Ishikawa (cell line): ENCODE data around the gene PEMT.

Source experiments
- CEBPB ChIP-seq: IDR thresholded peaks from 2 replicates; pipeline ENCODE4 v1.6.1; 2012
- CREB1 ChIP-seq: IDR thresholded peaks from 2 replicates; pipeline ENCODE4 v1.6.1; 2012; ENCODE audit warnings: low read depth
- EGR1 ChIP-seq: IDR thresholded peaks from 2 replicates; pipeline ENCODE4 v1.6.1; 2012
- FOXM1 ChIP-seq: IDR thresholded peaks from 2 replicates; pipeline ENCODE4 v1.6.1; 2012; ENCODE audit warnings: low read depth, borderline replicate concordance
- MAX ChIP-seq: IDR thresholded peaks from 2 replicates; pipeline ENCODE4 v1.6.1; 2012
- NFIC ChIP-seq: IDR thresholded peaks from 2 replicates; pipeline ENCODE4 v1.6.1; 2012
- RAD21 ChIP-seq: IDR thresholded peaks from 2 replicates; pipeline ENCODE4 v1.6.1; 2012; ENCODE audit warnings: low read depth
- REST ChIP-seq: IDR thresholded peaks from 2 replicates; pipeline ENCODE4 v1.6.1; 2012; ENCODE audit warnings: low read depth, mild to moderate bottlenecking
- TAF1 ChIP-seq: IDR thresholded peaks from 2 replicates; pipeline ENCODE4 v1.6.1; 2012; ENCODE audit warnings: low read depth, mild to moderate bottlenecking
- TCF12 ChIP-seq: IDR thresholded peaks from 2 replicates; pipeline ENCODE4 v1.6.1; 2012; ENCODE audit warnings: low read depth
- TEAD4 ChIP-seq: IDR thresholded peaks from 2 replicates; pipeline ENCODE4 v1.6.1; 2012
- USF1 ChIP-seq: IDR thresholded peaks from 2 replicates; pipeline ENCODE4 v1.6.1; 2012
- YY1 ChIP-seq: IDR thresholded peaks from 2 replicates; pipeline ENCODE4 v1.6.1; 2012; ENCODE audit warnings: low read depth
- ZBTB7A ChIP-seq: IDR thresholded peaks from 2 replicates; pipeline ENCODE4 v1.6.1; 2012; ENCODE audit warnings: low read depth

PEMT gene

GRCh38 chr17:17492085-17492484 is 99.4 kb downstream of the PEMT start:
- no peak for TF ChIP-seq REST
- no peak for TF ChIP-seq TAF1
- TF ChIP-seq CEBPB, result no peak
- no peak for TF ChIP-seq ZBTB7A
- TF ChIP-seq NFIC, result no peak
- TF ChIP-seq YY1, result no peak

GRCh38 chr17:17491546-17491988 is 99.9 kb downstream of the PEMT start:
- TF ChIP-seq TEAD4 (no peak), ZBTB7A (no peak), CREB1 (no peak), USF1 (no peak), REST (no peak), EGR1 (no peak), CEBPB (no peak), FOXM1 (no peak)

GRCh38 chr17:17491031-17491471 is 100.5 kb downstream of the PEMT start:
- TF ChIP-seq TCF12 (no peak), REST (no peak), TAF1 (no peak), EGR1 (no peak), ZBTB7A (no peak), NFIC (no peak), RAD21 (no peak), USF1 (no peak), CREB1 (no peak), CEBPB (no peak)

- TF ChIP-seq NFIC (no peak), TAF1 (no peak), RAD21 (no peak), CREB1 (no peak)
Observed at GRCh38 chr17:17487998-17488397, 103.5 kb downstream of the PEMT start.

GRCh38 chr17:17485420-17485819 is 106.1 kb downstream of the PEMT start:
- no peak for TF ChIP-seq NFIC
- TF ChIP-seq USF1, result no peak
- TF ChIP-seq REST, result no peak
- TF ChIP-seq FOXM1, result no peak
- no peak for TF ChIP-seq TCF12
- no peak for TF ChIP-seq MAX
- TF ChIP-seq TAF1, result no peak
- no peak for TF ChIP-seq EGR1
- no peak for TF ChIP-seq YY1
- no peak for TF ChIP-seq RAD21
- no peak for TF ChIP-seq CREB1
- no peak for TF ChIP-seq TEAD4
- no peak for TF ChIP-seq ZBTB7A
